ENCODE results near the gene HPSE2.

HPSE2 gene

DNA sequence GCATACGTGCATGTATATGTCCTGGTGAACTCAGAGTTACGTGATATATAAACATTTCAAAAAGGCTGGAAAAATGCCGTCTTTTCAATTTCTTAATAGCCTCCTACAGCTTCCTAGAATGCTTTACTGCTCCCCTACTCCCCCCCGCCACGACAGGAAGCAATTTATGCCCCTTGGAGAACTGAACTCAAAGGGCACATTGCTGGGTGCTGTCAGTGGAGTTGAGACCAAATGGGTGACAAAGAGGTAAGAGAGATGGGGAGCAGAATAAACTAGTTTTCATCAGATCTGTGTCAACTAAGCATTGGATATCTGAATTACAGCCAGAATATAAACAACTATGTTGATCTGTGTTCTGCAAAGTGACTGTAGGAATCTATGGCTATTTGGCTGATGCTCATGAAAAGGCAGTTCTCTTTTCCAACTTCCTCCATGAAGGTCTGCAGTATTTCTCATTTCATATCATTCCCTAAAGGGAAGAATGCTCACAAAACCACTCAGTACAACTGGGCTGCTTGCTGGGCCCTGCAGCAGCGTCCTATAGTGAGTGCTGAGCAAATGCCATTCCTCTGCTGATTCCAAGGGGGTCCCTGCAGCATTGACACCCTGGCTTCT, 617.6 kb downstream of the HPSE2 start:
- Histone ChIP-seq H3K27ac (ENCODE audit: low read length) (no peak overlapping the region), H3K4me2 (ENCODE audit: low read length) (no peak overlapping the region), H2AFZ (ENCODE audit: low read depth, low read length) (no peak overlapping the region), H4K20me1 (ENCODE audit: insufficient read depth, low read length) (no peaks in the 10 kb centered on the region), H3K4me1 (ENCODE audit: low read length) (no peaks in the 10 kb centered on the region), H3K9ac (ENCODE audit: low read length) (no peak overlapping the region), H3K4me3 (ENCODE audit: low read length) (no peak overlapping the region), H3K9me3 (ENCODE audit: insufficient read depth, low read length) (no peaks in the 10 kb centered on the region), H3K36me3 (replicated peaks; ENCODE audit: low read depth, low read length) (no peaks in the 10 kb centered on the region), H3K27me3 (ENCODE audit: low read depth, low read length) (no peaks in the 10 kb centered on the region), H3K79me2 (ENCODE audit: low read length) (no peaks in the 10 kb centered on the region)
- TF ChIP-seq, protein P1, sequence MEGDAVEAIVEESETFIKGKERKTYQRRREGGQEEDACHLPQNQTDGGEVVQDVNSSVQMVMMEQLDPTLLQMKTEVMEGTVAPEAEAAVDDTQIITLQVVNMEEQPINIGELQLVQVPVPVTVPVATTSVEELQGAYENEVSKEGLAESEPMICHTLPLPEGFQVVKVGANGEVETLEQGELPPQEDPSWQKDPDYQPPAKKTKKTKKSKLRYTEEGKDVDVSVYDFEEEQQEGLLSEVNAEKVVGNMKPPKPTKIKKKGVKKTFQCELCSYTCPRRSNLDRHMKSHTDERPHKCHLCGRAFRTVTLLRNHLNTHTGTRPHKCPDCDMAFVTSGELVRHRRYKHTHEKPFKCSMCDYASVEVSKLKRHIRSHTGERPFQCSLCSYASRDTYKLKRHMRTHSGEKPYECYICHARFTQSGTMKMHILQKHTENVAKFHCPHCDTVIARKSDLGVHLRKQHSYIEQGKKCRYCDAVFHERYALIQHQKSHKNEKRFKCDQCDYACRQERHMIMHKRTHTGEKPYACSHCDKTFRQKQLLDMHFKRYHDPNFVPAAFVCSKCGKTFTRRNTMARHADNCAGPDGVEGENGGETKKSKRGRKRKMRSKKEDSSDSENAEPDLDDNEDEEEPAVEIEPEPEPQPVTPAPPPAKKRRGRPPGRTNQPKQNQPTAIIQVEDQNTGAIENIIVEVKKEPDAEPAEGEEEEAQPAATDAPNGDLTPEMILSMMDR (IDR thresholded peaks at IDR 0.05; ENCODE audit: low read depth, low read length): no peak
- TF ChIP-seq EZH2phosphoT487 (IDR thresholded peaks at IDR 0.05; ENCODE audit: low read depth): no peak

DNA sequence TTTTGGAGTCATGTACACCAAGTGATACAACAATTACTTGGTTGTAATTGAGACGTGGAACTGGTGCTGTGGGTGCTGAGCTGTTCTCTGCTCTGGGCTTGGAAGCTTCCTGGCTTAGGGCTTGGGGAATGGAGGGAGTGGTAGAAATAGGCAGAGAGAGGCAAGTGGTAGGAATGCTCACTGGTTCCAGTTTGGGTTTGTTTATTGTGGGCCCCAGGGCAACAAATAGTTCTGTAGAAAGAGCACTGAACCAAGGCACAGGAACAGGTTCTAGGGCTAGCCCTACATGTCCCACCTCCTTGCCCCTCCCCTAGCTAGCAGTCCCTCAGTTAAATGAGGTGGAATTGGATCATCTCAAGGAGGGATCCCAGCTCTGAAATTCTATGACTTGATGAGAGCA, 622.2 kb downstream of the HPSE2 start:
- Histone ChIP-seq H3K9ac (ENCODE audit: low read length) (no peak overlapping the region), H3K79me2 (ENCODE audit: low read length) (no peaks in the 10 kb centered on the region), H3K27ac (ENCODE audit: low read length) (no peak overlapping the region), H3K36me3 (replicated peaks; ENCODE audit: low read depth, low read length) (no peaks in the 10 kb centered on the region), H4K20me1 (ENCODE audit: insufficient read depth, low read length) (no peaks in the 10 kb centered on the region), H3K4me3 (ENCODE audit: low read length) (no peak overlapping the region), H3K27me3 (ENCODE audit: low read depth, low read length) (no peaks in the 10 kb centered on the region), H2AFZ (ENCODE audit: low read depth, low read length) (no peak overlapping the region), H3K9me3 (ENCODE audit: insufficient read depth, low read length) (no peaks in the 10 kb centered on the region), H3K4me2 (ENCODE audit: low read length) (no peak overlapping the region), H3K4me1 (ENCODE audit: low read length) (no peaks in the 10 kb centered on the region)
- TF ChIP-seq, protein P1 (IDR thresholded peaks at IDR 0.05; ENCODE audit: low read depth, low read length): no peak
- no peak for TF ChIP-seq EZH2phosphoT487 (IDR thresholded peaks at IDR 0.05; ENCODE audit: low read depth)

DNA sequence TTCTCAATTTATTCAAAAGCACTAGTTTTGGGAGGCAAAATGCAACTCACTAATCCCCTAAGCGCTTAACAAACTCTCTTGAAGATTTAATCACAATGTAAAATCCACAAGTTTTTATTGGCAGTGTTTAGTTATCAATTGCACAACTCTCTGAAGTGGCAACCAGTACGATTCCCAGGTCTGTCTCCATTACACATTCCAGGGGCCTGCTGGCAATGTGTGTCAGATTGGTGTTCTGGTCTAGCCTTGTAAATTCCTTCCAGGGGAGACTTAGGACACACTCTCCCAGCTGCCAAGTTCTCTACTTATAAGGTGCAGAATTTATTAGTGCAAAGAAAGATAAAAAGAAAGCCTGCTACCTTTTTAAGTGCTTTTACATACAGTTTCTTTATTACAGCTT, 624.2 kb downstream of the HPSE2 start:
- Histone ChIP-seq H3K27me3 (ENCODE audit: low read depth, low read length) (no peaks in the 10 kb centered on the region), H3K4me3 (ENCODE audit: low read length) (no peak overlapping the region), H3K36me3 (replicated peaks; ENCODE audit: low read depth, low read length) (no peaks in the 10 kb centered on the region), H3K4me2 (ENCODE audit: low read length) (no peak overlapping the region), H3K27ac (ENCODE audit: low read length) (no peak overlapping the region), H3K9ac (ENCODE audit: low read length) (no peak overlapping the region), H4K20me1 (ENCODE audit: insufficient read depth, low read length) (no peaks in the 10 kb centered on the region), H3K9me3 (ENCODE audit: insufficient read depth, low read length) (no peaks in the 10 kb centered on the region), H3K4me1 (ENCODE audit: low read length) (no peaks in the 10 kb centered on the region), H3K79me2 (ENCODE audit: low read length) (no peaks in the 10 kb centered on the region), H2AFZ (ENCODE audit: low read depth, low read length) (no peak overlapping the region)
- no peak for TF ChIP-seq EZH2phosphoT487 (IDR thresholded peaks at IDR 0.05; ENCODE audit: low read depth)
- TF ChIP-seq, protein P1 (IDR thresholded peaks at IDR 0.05; ENCODE audit: low read depth, low read length): no peak

DNA sequence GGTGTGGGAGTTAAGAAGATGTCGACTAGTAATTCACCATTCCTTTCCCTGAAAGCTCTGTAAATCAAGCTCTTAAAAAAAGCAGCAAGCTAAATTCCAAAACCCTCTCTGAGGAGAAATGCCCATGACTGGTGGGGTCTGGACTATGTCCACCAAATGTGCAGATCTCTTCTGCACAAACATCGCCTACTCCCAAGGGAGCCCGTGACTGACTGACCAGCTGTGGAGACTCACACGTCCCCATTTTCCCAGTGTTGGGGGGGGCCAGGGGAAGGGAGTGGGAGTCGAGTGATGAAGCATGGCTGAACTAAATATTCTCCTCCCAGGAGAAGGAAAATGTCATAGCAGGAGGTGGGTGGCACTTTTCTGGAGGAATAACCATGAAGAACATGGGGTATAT, 624.8 kb downstream of the HPSE2 start:
- no peaks in the 10 kb centered on the region for H3K79me2 ChIP-seq (ENCODE audit: low read length)
- no peak overlapping the region for H3K9ac ChIP-seq (ENCODE audit: low read length)
- H3K4me1 ChIP-seq (ENCODE audit: low read length): no peaks in the 10 kb centered on the region
- H3K36me3 ChIP-seq (replicated peaks; ENCODE audit: low read depth, low read length): no peaks in the 10 kb centered on the region
- no peaks in the 10 kb centered on the region for H3K9me3 ChIP-seq (ENCODE audit: insufficient read depth, low read length)
- H2AFZ ChIP-seq (ENCODE audit: low read depth, low read length): no peak overlapping the region
- no peaks in the 10 kb centered on the region for H4K20me1 ChIP-seq (ENCODE audit: insufficient read depth, low read length)
- no peaks in the 10 kb centered on the region for H3K27me3 ChIP-seq (ENCODE audit: low read depth, low read length)
- H3K4me2 ChIP-seq (ENCODE audit: low read length): no peak overlapping the region
- no peak overlapping the region for H3K27ac ChIP-seq (ENCODE audit: low read length)
- no peak overlapping the region for H3K4me3 ChIP-seq (ENCODE audit: low read length)
- TF ChIP-seq, protein P1 (IDR thresholded peaks at IDR 0.05; ENCODE audit: low read depth, low read length): no peak
- no peak for TF ChIP-seq EZH2phosphoT487 (IDR thresholded peaks at IDR 0.05; ENCODE audit: low read depth)
